NB4 (cell line): ENCODE results near the gene HRG.

Source experiments
- CTCF ChIP-seq: IDR thresholded peaks from one replicate; pipeline ENCODE4 v1.5.1; 2012; ENCODE audit warnings: low read depth, low read length
- MAX ChIP-seq: IDR thresholded peaks from 2 replicates; pipeline ENCODE4 v1.6.1; 2011; ENCODE audit warnings: low read depth, low read length
- POLR2A ChIP-seq: IDR thresholded peaks from 2 replicates; pipeline ENCODE4 v1.6.1; 2011; ENCODE audit warnings: mild to moderate bottlenecking; ENCODE audit not compliant: insufficient read length; ENCODE audit errors: extremely low read depth

GRCh38 chr3:186646841-186647240 lies 19.0 kb upstream of the HRG start:
- no peak for TF ChIP-seq POLR2A
- no peak for TF ChIP-seq MAX
- no peak for TF ChIP-seq CTCF
